WTC11 (cell line): ENCODE data around the gene SFMBT1. TPM values are rescaled to one million over a fixed set of nuclear protein-coding genes. Genes with fewer than 3 reads are reported as not detected.
A peak's percentile ranks its signal among the peaks of the same experiment; 100 is the strongest.

Source experiments
- ATAC-seq: fragments of 200-7000 bp; cut with Tn5 transposase; 2 replicates; pipeline ENCODE4 v1.10.0; 2021; ENCODE audit warnings: mild to moderate bottlenecking, moderate library complexity
- CTCF ChIA-PET: fragments of 300-600 bp; sonication (Branson Sonifier 250); formaldehyde crosslinking; loops from one replicate; lab custom pipeline; 2021; ENCODE audit warnings: antibody characterized with exemption; lab: Charles Lee
- POLR2A ChIA-PET: fragments of 350-600 bp; sonication (Branson Sonifier 250); formaldehyde crosslinking; loops from one replicate; lab custom pipeline; 2021; ENCODE audit warnings: antibody characterized with exemption; lab: Charles Lee
- DNase-seq: peaks from one replicate; pipeline ENCODE4 v3.0.0; 2021; ENCODE audit warnings: low spot score
- H3K27ac Mint-ChIP-seq: 2 replicates; pipeline ENCODE4 v1.8.0; 2021; ENCODE audit warnings: mixed read lengths
- H3K27me3 Mint-ChIP-seq: 2 replicates; pipeline ENCODE4 v1.8.0; 2021; ENCODE audit warnings: low read depth, mild to moderate bottlenecking, moderate library complexity, mixed read lengths
- H3K36me3 Mint-ChIP-seq: 2 replicates; pipeline ENCODE4 v1.8.0; 2021; ENCODE audit warnings: mixed read lengths
- H3K4me1 Mint-ChIP-seq: 2 replicates; pipeline ENCODE4 v1.8.0; 2022; ENCODE audit warnings: mixed read lengths
- H3K4me3 Mint-ChIP-seq: 2 replicates; pipeline ENCODE4 v1.8.0; 2021; ENCODE audit warnings: mild to moderate bottlenecking, moderate library complexity, mixed read lengths
- H3K9me3 Mint-ChIP-seq: 2 replicates; pipeline ENCODE4 v1.8.0; 2021; ENCODE audit warnings: mixed read lengths
- ATF1 ChIP-seq: sonication (generic); formaldehyde crosslinking; IDR thresholded peaks from 2 replicates; pipeline ENCODE4 v1.8.1; 2023; ENCODE audit warnings: mild to moderate bottlenecking, moderate library complexity, missing genetic modification reagents
- CREB1 ChIP-seq: sonication (generic); formaldehyde crosslinking; IDR thresholded peaks from 2 replicates; pipeline ENCODE4 v1.8.0; 2023; ENCODE audit warnings: mild to moderate bottlenecking, missing genetic modification reagents
- CREM ChIP-seq: sonication (generic); formaldehyde crosslinking; IDR thresholded peaks from 2 replicates; pipeline ENCODE4 v1.8.1; 2022; ENCODE audit warnings: mild to moderate bottlenecking, missing genetic modification reagents, moderate library complexity
- FOXK1 ChIP-seq: sonication (generic); formaldehyde crosslinking; IDR thresholded peaks from 2 replicates; pipeline ENCODE4 v1.8.0; 2022; ENCODE audit warnings: mild to moderate bottlenecking, moderate library complexity, missing genetic modification reagents
- GABPB1 ChIP-seq: sonication (generic); formaldehyde crosslinking; IDR thresholded peaks from 2 replicates; pipeline ENCODE4 v1.8.1; 2023; ENCODE audit warnings: mild to moderate bottlenecking, missing genetic modification reagents
- JUN ChIP-seq: sonication (generic); formaldehyde crosslinking; IDR thresholded peaks from 2 replicates; pipeline ENCODE4 v1.8.0; 2023; ENCODE audit warnings: mild to moderate bottlenecking, missing genetic modification reagents
- KAT7 ChIP-seq: sonication (generic); formaldehyde crosslinking; IDR thresholded peaks from 2 replicates; pipeline ENCODE4 v1.8.1; 2023; ENCODE audit warnings: missing genetic modification reagents, mild to moderate bottlenecking, borderline replicate concordance
- MLX ChIP-seq: sonication (generic); formaldehyde crosslinking; IDR thresholded peaks from 2 replicates; pipeline ENCODE4 v1.8.1; 2023; ENCODE audit warnings: mild to moderate bottlenecking, missing genetic modification reagents, moderate library complexity
- MXD4 ChIP-seq: fragments of 250-450 bp; sonication (Bioruptor Pico); IDR thresholded peaks from 2 replicates; pipeline ENCODE4 v1.8.0; 2021; ENCODE audit warnings: mild to moderate bottlenecking, moderate library complexity, borderline replicate concordance
- NFATC4 ChIP-seq: fragments of 250-450 bp; sonication (Bioruptor Pico); IDR thresholded peaks from 2 replicates; pipeline ENCODE4 v1.9.0; 2021; ENCODE audit warnings: mild to moderate bottlenecking
- NR3C1 ChIP-seq: sonication (generic); formaldehyde crosslinking; conservative IDR thresholded peaks from 2 replicates; pipeline ENCODE4 v1.8.1; 2023; ENCODE audit warnings: low read depth, mild to moderate bottlenecking, missing genetic modification reagents
- PRDM15 ChIP-seq: sonication (generic); formaldehyde crosslinking; IDR thresholded peaks from 2 replicates; pipeline ENCODE4 v1.8.0; 2022; ENCODE audit warnings: missing genetic modification reagents
- PRRX2 ChIP-seq: fragments of 250-450 bp; sonication (Bioruptor Pico); IDR thresholded peaks from 2 replicates; pipeline ENCODE4 v1.8.0; 2021; ENCODE audit warnings: mild to moderate bottlenecking
- RELA ChIP-seq: sonication (generic); formaldehyde crosslinking; IDR thresholded peaks from 2 replicates; pipeline ENCODE4 v1.8.1; 2022; ENCODE audit warnings: missing genetic modification reagents, mild to moderate bottlenecking, borderline replicate concordance
- SMAD3 ChIP-seq: sonication (generic); formaldehyde crosslinking; IDR thresholded peaks from 2 replicates; pipeline ENCODE4 v1.8.0; 2022; ENCODE audit warnings: missing genetic modification reagents, mild to moderate bottlenecking, borderline replicate concordance
- SOX15 ChIP-seq: fragments of 250-450 bp; sonication (Bioruptor Pico); IDR thresholded peaks from 2 replicates; pipeline ENCODE4 v1.9.0; 2021; ENCODE audit warnings: mild to moderate bottlenecking
- SP1 ChIP-seq: sonication (generic); formaldehyde crosslinking; conservative IDR thresholded peaks from 2 replicates; pipeline ENCODE4 v1.8.1; 2022; ENCODE audit warnings: missing genetic modification reagents
- TEAD4 ChIP-seq: sonication (generic); formaldehyde crosslinking; IDR thresholded peaks from 2 replicates; pipeline ENCODE4 v1.8.0; 2022; ENCODE audit warnings: mild to moderate bottlenecking, missing genetic modification reagents
- ZBTB43 ChIP-seq: sonication (generic); formaldehyde crosslinking; IDR thresholded peaks from 2 replicates; pipeline ENCODE4 v1.8.1; 2023; ENCODE audit warnings: mild to moderate bottlenecking, missing genetic modification reagents
- ZNF396 ChIP-seq: fragments of 250-450 bp; sonication (Bioruptor Pico); IDR thresholded peaks from 2 replicates; pipeline ENCODE4 v1.8.0; 2021; ENCODE audit warnings: mild to moderate bottlenecking, moderate library complexity, borderline replicate concordance
- ZNF416 ChIP-seq: fragments of 250-450 bp; sonication (Bioruptor Pico); IDR thresholded peaks from 2 replicates; pipeline ENCODE4 v1.9.0; 2021; ENCODE audit warnings: mild to moderate bottlenecking, inconsistent platforms
- total RNA-seq: library from RNA; stranded (reverse); gene quantifications from 3 replicates; pipeline ENCODE4 v1.2.3, GENCODE V29; 2021
- TF ChIP-seq, protein P1 (sequence below): sonication (generic); formaldehyde crosslinking; IDR thresholded peaks from 2 replicates; pipeline ENCODE4 v1.8.1; 2022; ENCODE audit warnings: mild to moderate bottlenecking, missing genetic modification reagents, moderate library complexity, borderline replicate concordance
- TF ChIP-seq, protein P2 (sequence below): sonication (generic); formaldehyde crosslinking; IDR thresholded peaks from 2 replicates; pipeline ENCODE4 v1.8.0; 2023; ENCODE audit warnings: missing genetic modification reagents
- TF ChIP-seq, protein P3 (sequence below): fragments of 250-450 bp; sonication (Bioruptor Pico); IDR thresholded peaks from 2 replicates; pipeline ENCODE4 v1.9.0; 2021; ENCODE audit warnings: mild to moderate bottlenecking, borderline replicate concordance

SFMBT1 gene
- total RNA-seq, 1 experiment from 2014 or later = 20.9 TPM

- TF ChIP-seq, protein P1, sequence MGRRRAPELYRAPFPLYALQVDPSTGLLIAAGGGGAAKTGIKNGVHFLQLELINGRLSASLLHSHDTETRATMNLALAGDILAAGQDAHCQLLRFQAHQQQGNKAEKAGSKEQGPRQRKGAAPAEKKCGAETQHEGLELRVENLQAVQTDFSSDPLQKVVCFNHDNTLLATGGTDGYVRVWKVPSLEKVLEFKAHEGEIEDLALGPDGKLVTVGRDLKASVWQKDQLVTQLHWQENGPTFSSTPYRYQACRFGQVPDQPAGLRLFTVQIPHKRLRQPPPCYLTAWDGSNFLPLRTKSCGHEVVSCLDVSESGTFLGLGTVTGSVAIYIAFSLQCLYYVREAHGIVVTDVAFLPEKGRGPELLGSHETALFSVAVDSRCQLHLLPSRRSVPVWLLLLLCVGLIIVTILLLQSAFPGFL (CRISPR knock-in tag) = no peak
- no peak for TF ChIP-seq PRDM15
- no peak for TF ChIP-seq SP1 (CRISPR knock-in tag)
- TF ChIP-seq CREB1 (CRISPR knock-in tag) = no peak
- TF ChIP-seq, all 79 proteins: peak for 0
These were observed 45.1 kb upstream of the SFMBT1 start (continued) for GRCh38 chr3:53091011-53091410.

- no peaks in the 10 kb centered on the region for H3K4me1 Mint-ChIP-seq
- H3K36me3 Mint-ChIP-seq = peaks cover 14% of the 10 kb centered on the region
- ChIA-PET POLR2A (interaction anchor here (1.4 kb wide), 1 partner anchor 320 kb away, joined by 4 read pairs; no protein-coding TSS in a partner anchor), CTCF (interaction anchor here (2.9 kb wide), 1 partner anchor 21 kb away, joined by 9 read pairs; no protein-coding TSS in a partner anchor)
- TF ChIP-seq, protein P2, sequence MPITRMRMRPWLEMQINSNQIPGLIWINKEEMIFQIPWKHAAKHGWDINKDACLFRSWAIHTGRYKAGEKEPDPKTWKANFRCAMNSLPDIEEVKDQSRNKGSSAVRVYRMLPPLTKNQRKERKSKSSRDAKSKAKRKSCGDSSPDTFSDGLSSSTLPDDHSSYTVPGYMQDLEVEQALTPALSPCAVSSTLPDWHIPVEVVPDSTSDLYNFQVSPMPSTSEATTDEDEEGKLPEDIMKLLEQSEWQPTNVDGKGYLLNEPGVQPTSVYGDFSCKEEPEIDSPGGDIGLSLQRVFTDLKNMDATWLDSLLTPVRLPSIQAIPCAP (CRISPR knock-in tag) = no peak
- TF ChIP-seq KAT7 (no peak), NR3C1 (CRISPR knock-in tag) (no peak), ZBTB43 (CRISPR knock-in tag) (no peak), PRRX2 (CRISPR knock-in tag) (no peak), MXD4 (no peak), TEAD4 (no peak), FOXK1 (no peak), ATF1 (CRISPR knock-in tag) (no peak), MLX (CRISPR knock-in tag) (no peak), ZNF416 (CRISPR knock-in tag) (no peak)
- no peak for ATAC-seq
- H3K9me3 Mint-ChIP-seq = no peaks in the 10 kb centered on the region
- no peak overlapping the region for H3K4me3 Mint-ChIP-seq
- H3K27me3 Mint-ChIP-seq = no peaks in the 10 kb centered on the region
- H3K27ac Mint-ChIP-seq = 0 out of 2 replicates have a peak overlapping the region, but pooled peaks have one; percentile 24
- no peak for DNase-seq
These were observed 43.6 kb upstream of the SFMBT1 start for GRCh38 chr3:53089511-53089910.

GRCh38 chr3:53085476-53085875, 39.6 kb upstream of the SFMBT1 start:
- ATAC-seq = no peak
- ChIA-PET POLR2A (no interaction called here), CTCF (interaction anchor here (0.5 kb wide), 1 partner anchor 151 kb away, joined by 3 read pairs; no protein-coding TSS in a partner anchor)
- Mint-ChIP-seq H3K9me3 (no peaks in the 10 kb centered on the region), H3K27ac (no peak overlapping the region), H3K27me3 (no peaks in the 10 kb centered on the region), H3K4me3 (no peak overlapping the region), H3K36me3 (no peaks in the 10 kb centered on the region), H3K4me1 (no peaks in the 10 kb centered on the region)
- DNase-seq = no peak
- no peak for TF ChIP-seq SOX15
- TF ChIP-seq RELA (CRISPR knock-in tag) = no peak
- no peak for TF ChIP-seq CREM (CRISPR knock-in tag)
- TF ChIP-seq GABPB1 (CRISPR knock-in tag) = no peak
- TF ChIP-seq NFATC4 (CRISPR knock-in tag) = no peak
- TF ChIP-seq MXD4 = no peak
- no peak for TF ChIP-seq ZNF396 (CRISPR knock-in tag)
- TF ChIP-seq CREB1 (CRISPR knock-in tag) = no peak
- TF ChIP-seq JUN (CRISPR knock-in tag) = no peak
- no peak for TF ChIP-seq SMAD3 (CRISPR knock-in tag)
- TF ChIP-seq, protein P3, sequence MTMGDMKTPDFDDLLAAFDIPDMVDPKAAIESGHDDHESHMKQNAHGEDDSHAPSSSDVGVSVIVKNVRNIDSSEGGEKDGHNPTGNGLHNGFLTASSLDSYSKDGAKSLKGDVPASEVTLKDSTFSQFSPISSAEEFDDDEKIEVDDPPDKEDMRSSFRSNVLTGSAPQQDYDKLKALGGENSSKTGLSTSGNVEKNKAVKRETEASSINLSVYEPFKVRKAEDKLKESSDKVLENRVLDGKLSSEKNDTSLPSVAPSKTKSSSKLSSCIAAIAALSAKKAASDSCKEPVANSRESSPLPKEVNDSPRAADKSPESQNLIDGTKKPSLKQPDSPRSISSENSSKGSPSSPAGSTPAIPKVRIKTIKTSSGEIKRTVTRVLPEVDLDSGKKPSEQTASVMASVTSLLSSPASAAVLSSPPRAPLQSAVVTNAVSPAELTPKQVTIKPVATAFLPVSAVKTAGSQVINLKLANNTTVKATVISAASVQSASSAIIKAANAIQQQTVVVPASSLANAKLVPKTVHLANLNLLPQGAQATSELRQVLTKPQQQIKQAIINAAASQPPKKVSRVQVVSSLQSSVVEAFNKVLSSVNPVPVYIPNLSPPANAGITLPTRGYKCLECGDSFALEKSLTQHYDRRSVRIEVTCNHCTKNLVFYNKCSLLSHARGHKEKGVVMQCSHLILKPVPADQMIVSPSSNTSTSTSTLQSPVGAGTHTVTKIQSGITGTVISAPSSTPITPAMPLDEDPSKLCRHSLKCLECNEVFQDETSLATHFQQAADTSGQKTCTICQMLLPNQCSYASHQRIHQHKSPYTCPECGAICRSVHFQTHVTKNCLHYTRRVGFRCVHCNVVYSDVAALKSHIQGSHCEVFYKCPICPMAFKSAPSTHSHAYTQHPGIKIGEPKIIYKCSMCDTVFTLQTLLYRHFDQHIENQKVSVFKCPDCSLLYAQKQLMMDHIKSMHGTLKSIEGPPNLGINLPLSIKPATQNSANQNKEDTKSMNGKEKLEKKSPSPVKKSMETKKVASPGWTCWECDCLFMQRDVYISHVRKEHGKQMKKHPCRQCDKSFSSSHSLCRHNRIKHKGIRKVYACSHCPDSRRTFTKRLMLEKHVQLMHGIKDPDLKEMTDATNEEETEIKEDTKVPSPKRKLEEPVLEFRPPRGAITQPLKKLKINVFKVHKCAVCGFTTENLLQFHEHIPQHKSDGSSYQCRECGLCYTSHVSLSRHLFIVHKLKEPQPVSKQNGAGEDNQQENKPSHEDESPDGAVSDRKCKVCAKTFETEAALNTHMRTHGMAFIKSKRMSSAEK (CRISPR knock-in tag) = no peak
- TF ChIP-seq SP1 (CRISPR knock-in tag) = no peak
